Fibroblast of the aortic adventitia (primary cell): ENCODE measurements around the gene MPP3. TPM values are rescaled to one million over a fixed set of nuclear protein-coding genes. Genes with fewer than 3 reads are reported as not detected.
A peak's percentile ranks its signal among the peaks of the same experiment; 100 is the strongest.
"Not testable (repeated sequence)": the region's sequence is repeated elsewhere in the genome, so short reads cannot be mapped to it uniquely, and the experiment has no call there.

Experiments
- DNase-seq: peaks from one replicate; pipeline ENCODE4 v3.0.0-alpha.2; 2010; ENCODE audit warnings: low read depth
- H3K4me3 ChIP-seq: 2 replicates; pipeline ENCODE4 v1.5.1; 2011; ENCODE audit warnings: low read depth, mild to moderate bottlenecking, control low read depth, low read length, moderate library complexity
- CTCF ChIP-seq: IDR thresholded peaks from 2 replicates; pipeline ENCODE4 v1.5.1; 2011; ENCODE audit warnings: mild to moderate bottlenecking, low read length, control low read depth, inconsistent platforms; ENCODE audit not compliant: insufficient read depth
- total RNA-seq: library from RNA; depleted of rRNA; stranded (reverse); fragments of >200 nt; gene quantifications from 2 replicates; pipeline ENCODE4 v1.2.3, GENCODE V29; 2012; ENCODE audit warnings: low replicate concordance

MPP3 gene
- total RNA-seq, 1 donor: 9.6 TPM

- no peak for DNase-seq
- no peak overlapping the region for H3K4me3 ChIP-seq
- no peak for TF ChIP-seq CTCF
These were observed 33.9 kb downstream of the MPP3 start for GRCh38 chr17:43799047-43799446.

GRCh38 chr17:43798024-43798423, 34.9 kb downstream of the MPP3 start:
- not testable (repeated sequence) for H3K4me3 ChIP-seq, DNase-seq

GRCh38 chr17:43792668-43793067, 40.3 kb downstream of the MPP3 start:
- not testable (repeated sequence) for DNase-seq, H3K4me3 ChIP-seq

- peak; percentile 57 for DNase-seq
- TF ChIP-seq CTCF: no peak
- H3K4me3 ChIP-seq: no peak overlapping the region
These were observed 41.4 kb downstream of the MPP3 start for GRCh38 chr17:43791589-43791988.

GRCh38 chr17:43790311-43790940, 42.5 kb downstream of the MPP3 start:
- TF ChIP-seq CTCF: peak; percentile 6
- DNase-seq: no peak
- no peak overlapping the region for H3K4me3 ChIP-seq

GRCh38 chr17:43789482-43789881, 43.5 kb downstream of the MPP3 start:
- TF ChIP-seq CTCF: no peak
- no peak overlapping the region for H3K4me3 ChIP-seq
- DNase-seq: no peak

GRCh38 chr17:43788540-43788939, 44.4 kb downstream of the MPP3 start:
- DNase-seq: no peak
- TF ChIP-seq CTCF: no peak

GRCh38 chr17:43787728-43788127, 45.2 kb downstream of the MPP3 start:
- TF ChIP-seq CTCF: no peak
- DNase-seq: no peak
- H3K4me3 ChIP-seq: no peak overlapping the region

More at GRCh38 chr17:43788540-43788939, 44.4 kb downstream of the MPP3 start:
- H3K4me3 ChIP-seq: no peak overlapping the region
